Neuronal stem cell (in vitro differentiated cells): ENCODE data around the gene NR2F6.

Source experiments
- DNase-seq: peaks from one replicate; pipeline ENCODE4 v3.0.0-alpha.2; 2013; ENCODE audit warnings: low spot score
- H2AFZ ChIP-seq: one replicate; pipeline ENCODE4 v1.6.1; 2013; ENCODE audit warnings: mild to moderate bottlenecking, low read length, inconsistent platforms
- H2AK5ac ChIP-seq: 2 replicates; pipeline ENCODE4 v1.6.1; 2013; ENCODE audit warnings: low read depth, mild to moderate bottlenecking, inconsistent platforms, low read length, moderate library complexity, mixed read lengths
- H2BK120ac ChIP-seq: 2 replicates; pipeline ENCODE4 v1.6.1; 2013; ENCODE audit warnings: low read depth, mild to moderate bottlenecking, inconsistent platforms, low read length, moderate library complexity, mixed read lengths
- H2BK12ac ChIP-seq: one replicate; pipeline ENCODE4 v1.6.1; 2013; ENCODE audit warnings: low read length, inconsistent platforms
- H2BK15ac ChIP-seq: 2 replicates; pipeline ENCODE4 v1.6.1; 2013; ENCODE audit warnings: mild to moderate bottlenecking, low read length, inconsistent platforms, mixed read lengths
- H2BK5ac ChIP-seq: one replicate; pipeline ENCODE4 v1.6.1; 2013; ENCODE audit warnings: inconsistent platforms, mild to moderate bottlenecking, low read length, moderate library complexity
- H3K14ac ChIP-seq: one replicate; pipeline ENCODE4 v1.6.1; 2013; ENCODE audit warnings: low read length, inconsistent platforms
- H3K18ac ChIP-seq: 2 replicates; pipeline ENCODE4 v1.6.1; 2013; ENCODE audit warnings: low read length, inconsistent platforms
- H3K23ac ChIP-seq: 2 replicates; pipeline ENCODE4 v1.6.1; 2013; ENCODE audit warnings: low read depth, mild to moderate bottlenecking, mixed read lengths, low read length, inconsistent platforms; ENCODE audit not compliant: poor library complexity
- H3K27ac ChIP-seq: replicated peaks from 3 replicates; pipeline ENCODE4 v1.5.1; 2013; ENCODE audit warnings: low read length, inconsistent platforms
- H3K27me3 ChIP-seq, 3 experiments: 2 replicates each; pipeline ENCODE4 v1.6.1; 2013; ENCODE audit warnings: low read length in 3 of 3, mild to moderate bottlenecking in 2 of 3, inconsistent platforms in 1 of 3, low read depth in 1 of 3, mixed read lengths in 1 of 3, moderate library complexity in 1 of 3; ENCODE audit not compliant: control insufficient read depth in 3 of 3, insufficient read depth in 3 of 3
- H3K36me3 ChIP-seq, 2 donors: replicated peaks in 1 of 2; 2 replicates each; pipeline ENCODE4 v1.6.1; 2013; ENCODE audit warnings: low read length in 2 of 2; ENCODE audit not compliant: control insufficient read depth in 2 of 2, insufficient read depth in 2 of 2
- H3K4ac ChIP-seq: 2 replicates; pipeline ENCODE4 v1.6.1; 2013; ENCODE audit warnings: inconsistent platforms, mild to moderate bottlenecking, low read length, moderate library complexity
- H3K4me1 ChIP-seq, 2 donors: 1 replicate in 1 of 2; 2 replicates in 1 of 2; pipeline ENCODE4 v1.6.1; 2013; ENCODE audit warnings: low read length in 2 of 2, low read depth in 1 of 2; ENCODE audit not compliant: control insufficient read depth in 2 of 2, insufficient read depth in 1 of 2
- H3K4me2 ChIP-seq: one replicate; pipeline ENCODE4 v1.6.1; 2013; ENCODE audit warnings: mild to moderate bottlenecking, low read length, inconsistent platforms; ENCODE audit not compliant: insufficient read depth, poor library complexity, severe bottlenecking
- H3K4me3 ChIP-seq, 2 donors: 2 replicates each; pipeline ENCODE4 v1.5.1; 2013; ENCODE audit warnings: low read length in 2 of 2, mild to moderate bottlenecking in 2 of 2, inconsistent platforms in 1 of 2, moderate library complexity in 1 of 2
- H3K79me1 ChIP-seq: one replicate; pipeline ENCODE4 v1.6.1; 2013; ENCODE audit warnings: low read depth, mild to moderate bottlenecking, inconsistent platforms, low read length, moderate library complexity
- H3K9ac ChIP-seq: one replicate; pipeline ENCODE4 v1.6.1; 2013; ENCODE audit warnings: mild to moderate bottlenecking, low read depth, low read length, inconsistent platforms; ENCODE audit not compliant: poor library complexity
- H3K9me3 ChIP-seq, 2 donors: replicated peaks in 1 of 2; 2 replicates each; pipeline versions ENCODE3 to v1.6.1; 2013; ENCODE audit warnings: low read length in 2 of 2, mild to moderate bottlenecking in 2 of 2, inconsistent platforms in 1 of 2, low read depth in 1 of 2, mixed read lengths in 1 of 2, moderate library complexity in 1 of 2; ENCODE audit not compliant: control insufficient read depth in 2 of 2, insufficient read depth in 1 of 2
- H4K8ac ChIP-seq: one replicate; pipeline ENCODE4 v1.6.1; 2013; ENCODE audit warnings: low read depth, mild to moderate bottlenecking, inconsistent platforms, low read length, moderate library complexity
- H4K91ac ChIP-seq: one replicate; pipeline ENCODE4 v1.6.1; 2013; ENCODE audit warnings: low read length, low read depth, mild to moderate bottlenecking, inconsistent platforms; ENCODE audit not compliant: poor library complexity
- WGBS, 2 donors: extraction: QIAGEN DNeasy Blood & Tissue Kit; methylation state at CpG; one replicate each; pipeline ENCODE4 v1.1.7; 2013; ENCODE audit warnings: missing lambda C conversion rate in 2 of 2, mixed read lengths in 1 of 2; ENCODE audit not compliant: insufficient read length in 2 of 2, insufficient replicate concordance in 1 of 2; ENCODE audit errors: extremely low coverage in 2 of 2; 5-methylcytosine and 5-hydroxymethylcytosine counted together

The NR2F6 gene

DNA sequence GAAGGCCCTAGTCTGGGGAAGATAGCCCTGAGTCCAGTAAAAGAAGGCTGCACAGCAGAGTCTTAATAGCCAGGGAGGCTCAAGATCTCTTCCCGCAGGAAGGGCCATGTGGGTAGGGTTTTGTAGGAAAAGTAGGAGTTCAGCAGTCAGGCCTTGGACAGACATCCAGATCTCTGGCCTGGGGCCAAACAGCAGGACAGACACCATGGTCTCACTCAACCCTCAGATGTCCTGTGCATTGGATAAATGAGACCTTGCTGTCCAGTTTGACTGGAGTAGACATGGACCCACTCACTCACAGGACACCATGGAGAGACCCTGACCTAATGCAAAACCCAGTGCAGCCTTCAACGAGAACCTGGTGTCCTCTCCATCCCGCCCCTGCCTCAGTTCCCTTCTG lies 15.8 kb downstream of the NR2F6 start:
- Histone ChIP-seq H4K91ac (no peak overlapping the region), H3K9ac (no peak overlapping the region), H2BK15ac (no peak overlapping the region), H3K36me3 (peaks cover 14 to 53% of the 10 kb centered on the region in 2 donors), H2BK120ac (no peak overlapping the region), H3K4me3 (no peak overlapping the region), H3K18ac (no peak overlapping the region), H2BK5ac (no peak overlapping the region), H3K4ac (no peak overlapping the region), H2AFZ (no peak overlapping the region), H3K4me1 (peaks cover 0 to 7% of the 10 kb centered on the region in 2 donors), H2BK12ac (no peak overlapping the region), H3K79me1 (peaks cover 16% of the 10 kb centered on the region), H3K23ac (no peak overlapping the region), H3K14ac (no peak overlapping the region), H3K27ac (no peak overlapping the region), H4K8ac (no peak overlapping the region), H2AK5ac (no peak overlapping the region), H3K9me3 (no peaks in the 10 kb centered on the region), H3K27me3 (no peaks in the 10 kb centered on the region), H3K4me2 (no peak overlapping the region)
- no peak for DNase-seq
- no CpG with 5 or more reads among the region's 3 CpGs for WGBS, 2 donors

DNA sequence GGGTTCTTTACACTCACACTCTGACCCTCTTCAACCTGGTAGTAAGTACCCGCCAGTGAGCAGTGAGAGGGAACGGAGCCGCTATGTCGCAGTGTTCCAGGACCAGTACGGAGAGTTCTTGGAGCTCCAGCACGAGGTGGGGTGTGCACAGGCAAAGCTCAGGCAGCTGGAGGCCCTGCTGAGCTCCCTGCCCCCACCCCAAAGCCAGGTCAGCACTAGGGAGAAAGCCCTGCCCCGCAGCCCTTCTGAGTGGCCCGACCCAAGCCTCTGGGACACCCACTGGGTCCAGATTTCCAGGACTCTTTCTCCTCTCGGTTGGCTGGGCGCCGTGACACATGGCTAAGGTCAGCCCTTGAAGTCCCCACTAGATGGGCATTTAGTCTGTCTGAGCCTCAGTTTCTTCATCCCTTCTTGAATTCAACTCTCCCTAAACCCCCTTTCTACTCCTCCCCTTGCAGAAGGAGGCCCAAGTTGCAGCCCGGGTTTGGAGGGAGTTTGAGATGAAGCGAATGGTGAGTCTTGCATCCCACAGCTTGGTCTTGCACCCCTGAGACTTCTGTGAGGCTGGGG lies 17.8 kb downstream of the NR2F6 start:
- Histone ChIP-seq H2AFZ (no peak overlapping the region), H3K4me2 (no peak overlapping the region), H3K9me3 (no peaks in the 10 kb centered on the region), H2BK120ac (no peak overlapping the region), H2BK5ac (peak overlapping the region; percentile 66), H3K18ac (peak overlapping the region; percentile 38), H3K36me3 (peaks cover 10 to 36% of the 10 kb centered on the region in 2 donors), H4K8ac (no peak overlapping the region), H2AK5ac (peak overlapping the region; percentile 28), H2BK15ac (peak overlapping the region; percentile 75), H4K91ac (no peak overlapping the region), H2BK12ac (no peak overlapping the region), H3K27ac (no peak overlapping the region), H3K4me3 (no peak overlapping the region), H3K27me3 (no peaks in the 10 kb centered on the region), H3K14ac (no peak overlapping the region), H3K4ac (no peak overlapping the region), H3K9ac (no peak overlapping the region), H3K23ac (no peak overlapping the region), H3K79me1 (peaks cover 6% of the 10 kb centered on the region), H3K4me1 (peaks cover 0 to 2% of the 10 kb centered on the region in 2 donors)
- WGBS, 2 donors = no CpG with 5 or more reads among the region's 13 CpGs
- DNase-seq = no peak

DNA sequence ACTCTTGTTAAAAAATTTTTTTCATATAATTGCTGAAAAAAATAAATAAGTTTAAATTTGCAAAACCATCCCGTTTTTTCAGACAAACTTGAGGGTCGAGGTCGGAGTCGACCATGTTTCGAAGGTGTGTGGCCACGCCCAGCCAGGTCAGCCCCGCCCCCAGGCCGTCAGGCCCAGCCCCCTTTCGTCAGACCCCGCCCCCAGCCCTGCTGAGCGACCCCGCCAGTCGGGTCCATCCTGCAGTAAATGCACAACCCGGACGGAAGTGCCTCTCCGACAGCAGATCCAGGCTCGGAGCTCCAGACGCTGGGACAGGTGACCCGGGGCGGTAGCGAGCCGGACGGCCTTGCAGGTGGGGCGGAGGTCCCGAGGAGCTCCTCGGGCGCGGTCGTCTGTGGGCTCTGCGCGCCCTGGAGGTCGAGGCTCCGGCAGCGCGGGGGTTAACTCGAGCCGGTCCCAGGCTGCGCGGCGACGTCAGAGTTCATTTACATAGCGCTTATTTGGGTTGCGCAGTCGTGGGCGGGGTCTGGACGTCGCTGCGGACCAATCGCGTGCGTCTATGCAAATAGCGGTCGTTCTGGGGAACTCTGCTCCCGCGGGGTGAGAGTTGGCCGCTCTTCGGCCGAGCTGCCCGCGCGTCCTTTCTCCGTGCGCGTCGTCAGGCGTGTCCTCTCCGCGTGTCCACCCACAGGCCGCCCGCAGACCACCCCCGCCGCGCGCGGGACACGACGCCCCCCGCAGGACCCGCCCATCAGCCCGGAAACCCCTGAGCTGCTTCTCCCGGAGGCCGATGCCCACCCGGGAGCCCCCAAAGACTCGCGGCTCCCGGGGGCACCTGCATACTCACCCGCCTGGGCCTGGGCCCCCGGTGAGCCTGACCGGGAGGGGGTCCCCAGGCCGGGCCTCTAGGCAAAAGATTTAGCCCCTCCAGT lies 19.5 kb downstream of the NR2F6 start, which contains the start of gene OCEL1:
TSS of gene OCEL1 (plus strand) at position 225 of the 932 bp plus-strand sequence. CDS start at position 247, 22 bp downstream.
- no peak within 1 kb of the TSS for H2BK12ac ChIP-seq
- peak within 1 kb of the TSS; percentile 66 for H2BK5ac ChIP-seq
- no peak within 1 kb of the TSS for H4K91ac ChIP-seq
- peak within 1 kb of the TSS; percentile 88 for H3K9ac ChIP-seq
- H3K4ac ChIP-seq = no peak within 1 kb of the TSS
- peaks cover 0 to 2% of the 10 kb centered on the region in 2 donors for H3K4me1 ChIP-seq
- H3K18ac ChIP-seq = peak within 1 kb of the TSS; percentile 99
- peaks cover 4% of the 10 kb centered on the region for H3K79me1 ChIP-seq
- peak; percentile 98 for DNase-seq
- peak within 1 kb of the TSS; percentile 71 for H3K14ac ChIP-seq
- H2AK5ac ChIP-seq = peak within 1 kb of the TSS; percentile 94
- peak within 1 kb of the TSS; percentile 81 for H2BK120ac ChIP-seq
- peak within 1 kb of the TSS; percentile 49 for H2BK15ac ChIP-seq
- peak within 1 kb of the TSS; percentile 99 for H2AFZ ChIP-seq
- H3K36me3 ChIP-seq = peaks cover 2 to 19% of the 10 kb centered on the region in 2 donors
- peak within 1 kb of the TSS; percentile 63 to 85 for H3K4me3 ChIP-seq
- peak within 1 kb of the TSS; percentile 98 for H3K27ac ChIP-seq
- no peak within 1 kb of the TSS for H4K8ac ChIP-seq
- H3K9me3 ChIP-seq = no peaks in the 10 kb centered on the region
- no CpG with 5 or more reads among the region's 90 CpGs for WGBS, 2 donors
- H3K23ac ChIP-seq = peak within 1 kb of the TSS; percentile 98
- peak within 1 kb of the TSS; percentile 96 for H3K4me2 ChIP-seq
- H3K27me3 ChIP-seq = no peaks in the 10 kb centered on the region

DNA sequence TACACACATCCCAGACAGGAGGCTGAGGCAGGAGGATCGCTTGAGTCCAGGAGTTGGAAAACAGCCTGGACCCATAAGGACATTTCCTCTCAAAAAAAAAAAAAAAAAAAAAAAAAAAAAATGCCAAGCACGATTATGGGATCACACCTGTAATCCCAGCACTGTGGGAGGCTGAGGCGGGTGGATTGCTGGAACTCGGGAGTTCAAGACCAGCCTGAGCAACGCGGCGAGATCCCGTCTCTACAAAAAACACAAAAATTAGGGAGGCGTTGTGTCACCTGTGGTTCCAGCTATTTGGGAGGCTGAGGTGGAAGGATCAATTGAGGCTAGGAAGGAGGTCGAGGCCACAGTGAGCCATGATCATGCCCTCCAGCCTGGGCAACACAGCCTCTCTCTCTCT lies 20.7 kb downstream of the NR2F6 start:
- H3K9me3 ChIP-seq = no peaks in the 10 kb centered on the region
- peaks cover 2 to 4% of the 10 kb centered on the region in 2 donors for H3K4me1 ChIP-seq
- no peak overlapping the region for H3K4ac ChIP-seq
- H3K27ac ChIP-seq = no peak overlapping the region
- no peak overlapping the region for H2BK120ac ChIP-seq
- no peak overlapping the region for H3K4me2 ChIP-seq
- DNase-seq = no peak
- H4K8ac ChIP-seq = no peak overlapping the region
- H3K18ac ChIP-seq = no peak overlapping the region
- WGBS, 2 donors = no CpG with 5 or more reads among the region's 10 CpGs
- no peak overlapping the region for H2BK15ac ChIP-seq
- peaks cover 4% of the 10 kb centered on the region for H3K79me1 ChIP-seq
- H2AK5ac ChIP-seq = no peak overlapping the region
- H2BK5ac ChIP-seq = no peak overlapping the region
- no peak overlapping the region for H3K9ac ChIP-seq
- no peak overlapping the region for H3K14ac ChIP-seq
- no peak overlapping the region for H2AFZ ChIP-seq
- no peak overlapping the region for H4K91ac ChIP-seq
- H2BK12ac ChIP-seq = no peak overlapping the region
- H3K36me3 ChIP-seq = peaks cover 0 to 7% of the 10 kb centered on the region in 2 donors
- H3K4me3 ChIP-seq = no peak overlapping the region
- H3K23ac ChIP-seq = no peak overlapping the region
- H3K27me3 ChIP-seq = no peaks in the 10 kb centered on the region
